H1 (cell line): ENCODE results near the gene GBA2. TPM values are rescaled to one million over a fixed set of nuclear protein-coding genes. Genes with fewer than 3 reads are reported as not detected.
A peak's percentile ranks its signal among the peaks of the same experiment; 100 is the strongest.

Experiments
- CEBPB ChIP-seq: IDR thresholded peaks from 2 replicates; pipeline ENCODE4 v1.6.1; 2012; ENCODE audit warnings: low read depth, low read length
- EGR1 ChIP-seq: IDR thresholded peaks from 2 replicates; pipeline ENCODE4 v1.6.1; 2011; ENCODE audit warnings: low read depth, low read length, borderline replicate concordance
- JUND ChIP-seq: IDR thresholded peaks from 2 replicates; pipeline ENCODE4 v1.6.1; 2011; ENCODE audit warnings: mild to moderate bottlenecking, improper control_type of control experiment, low read length
- POLR2AphosphoS5 ChIP-seq: IDR thresholded peaks from 2 replicates; pipeline ENCODE4 v1.6.1; 2011; ENCODE audit warnings: low read depth, low read length
- SRF ChIP-seq: IDR thresholded peaks from 2 replicates; pipeline ENCODE4 v1.6.1; 2011; ENCODE audit warnings: mild to moderate bottlenecking, low read depth, low read length, moderate library complexity
- TAF7 ChIP-seq: optimal IDR thresholded peaks from 2 replicates; pipeline ENCODE3; 2011; ENCODE audit warnings: low read depth, mild to moderate bottlenecking, inconsistent platforms, low read length, moderate library complexity, borderline replicate concordance
- polyA plus RNA-seq, 7 experiments: library from polyadenylated mRNA; depleted of rRNA in 3 of 7; stranded (reverse) in 5 of 7; unstranded in 2 of 7; fragments of >200 nt in 5 of 7; fragments of 200-250 nt in 2 of 7; gene quantifications; 1 replicate in 5 of 7; 2 replicates in 1 of 7; 4 replicates in 1 of 7; pipeline versions ENCODE4 v1.2.1 to v1.2.3, GENCODE V29; 2011 to 2013; ENCODE audit warnings: missing spikeins in 2 of 7, mixed read lengths in 2 of 7
- total RNA-seq: library from RNA; stranded (reverse); fragmentation: NEBNext Ultra II Directional; extraction: Animal tissue kit (Norgen Biotek cat#: 25700); gene quantifications from 2 replicates; pipeline ENCODE4 v1.2.1, GENCODE V29; 2021

The GBA2 gene
- total and polyA plus RNA-seq, 2 of the 8 experiments (the other 6 are each of a cell fraction or from before 2014, with no cell fraction given) = 64.2 to 71.9 TPM

DNA sequence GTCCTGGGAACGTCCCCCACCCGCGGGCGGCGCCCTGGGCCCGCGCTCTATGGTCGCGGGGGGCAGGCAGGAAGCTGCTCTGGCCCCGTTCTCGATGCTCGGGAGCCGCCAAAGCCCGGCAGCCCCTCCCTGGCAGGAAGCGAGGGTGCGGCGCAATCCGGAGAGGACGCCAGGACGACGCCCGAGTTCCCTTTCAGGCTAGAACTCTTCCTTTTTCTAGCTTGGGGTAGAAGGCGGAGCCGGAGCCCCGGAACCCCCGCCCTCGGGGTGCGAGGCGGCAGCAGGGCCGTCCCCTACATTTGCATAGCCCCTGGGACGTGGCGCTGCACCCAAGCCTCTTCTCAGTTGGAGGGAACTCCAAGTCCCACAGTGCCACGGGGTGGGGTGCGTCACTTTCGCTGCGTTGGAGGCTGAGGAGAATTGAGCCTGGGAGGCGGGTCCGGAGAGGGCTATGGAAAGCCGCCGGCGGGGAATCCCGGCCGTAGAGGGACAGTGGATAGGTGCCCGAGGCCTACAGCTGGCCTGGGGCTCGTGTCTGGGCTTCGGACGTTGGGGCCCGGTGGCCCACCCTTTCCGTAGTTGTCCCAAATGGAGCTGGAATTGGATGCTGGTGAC lies 16.7 kb downstream of the GBA2 start, which contains the start of the genes CREB3 and TLN1 (continued):
- TF ChIP-seq TAF7 = peak; percentile 73
- TF ChIP-seq POLR2AphosphoS5 = peak; percentile 72; the same call in 1 of the 2 replicates
- TF ChIP-seq SRF = peak; percentile 11; the same call in 1 of the 2 replicates
- no peak for TF ChIP-seq CEBPB
- peak; percentile 72 for TF ChIP-seq EGR1
- 0 out of 2 replicates have a peak, but pooled peaks have one; percentile 21 for TF ChIP-seq JUND
